Parathyroid adenoma (tissue), 2 donors: ENCODE data around the gene TMSB4Y.

Experiments used
- H2AFZ ChIP-seq: fragments of 300-600 bp; sonication (generic); one replicate; pipeline ENCODE4 v1.7.0; 2017; ENCODE audit warnings: antibody characterized with exemption, mild to moderate bottlenecking
- H3K27ac ChIP-seq: fragments of 300-600 bp; sonication (generic); one replicate; pipeline ENCODE4 v1.7.0; 2017
- H3K27me3 ChIP-seq: fragments of 300-600 bp; sonication (generic); one replicate; pipeline ENCODE4 v1.7.0; 2017; ENCODE audit warnings: low read length; ENCODE audit not compliant: control insufficient read depth, insufficient read depth
- H3K36me3 ChIP-seq: fragments of 300-600 bp; sonication (generic); one replicate; pipeline ENCODE4 v1.7.0; 2017; ENCODE audit warnings: low read length; ENCODE audit not compliant: control insufficient read depth, insufficient read depth
- H3K4me1 ChIP-seq: fragments of 300-600 bp; sonication (generic); one replicate; pipeline ENCODE4 v1.7.0; 2017; ENCODE audit warnings: control low read depth
- H3K4me2 ChIP-seq: fragments of 300-600 bp; sonication (generic); one replicate; pipeline ENCODE4 v1.7.0; 2017; ENCODE audit warnings: low read length
- H3K4me3 ChIP-seq: fragments of 300-600 bp; sonication (generic); one replicate; pipeline ENCODE4 v1.7.0; 2017; ENCODE audit warnings: low read depth, low read length
- H3K79me2 ChIP-seq: fragments of 300-600 bp; sonication (generic); one replicate; pipeline ENCODE4 v1.7.0; 2017; ENCODE audit warnings: control low read depth
- H3K9ac ChIP-seq: fragments of 300-600 bp; sonication (generic); one replicate; pipeline ENCODE4 v1.7.0; 2017; ENCODE audit warnings: mild to moderate bottlenecking
- H3K9me3 ChIP-seq: fragments of 300-600 bp; sonication (generic); one replicate; pipeline ENCODE4 v1.7.0; 2017; ENCODE audit warnings: low read length; ENCODE audit not compliant: control insufficient read depth
- CTCF ChIP-seq: fragments of 300-600 bp; sonication (generic); IDR thresholded peaks from one replicate; pipeline ENCODE4 v1.7.0; 2017; ENCODE audit warnings: antibody characterized with exemption, mild to moderate bottlenecking
- donor health status: primary hyperparathyroidism.

TMSB4Y gene

GRCh38 chrY:13751289-13752071 lies 47.8 kb downstream of the TMSB4Y start:
- H2AFZ ChIP-seq = no peak overlapping the region
- no peak overlapping the region for H3K27ac ChIP-seq
- H3K4me1 ChIP-seq = no peaks in the 10 kb centered on the region
- H3K4me3 ChIP-seq = peak overlapping the region; percentile 43
- no peak overlapping the region for H3K9ac ChIP-seq
- H3K27me3 ChIP-seq = no peaks in the 10 kb centered on the region
- no peaks in the 10 kb centered on the region for H3K36me3 ChIP-seq
- no peak for TF ChIP-seq CTCF
- no peaks in the 10 kb centered on the region for H3K79me2 ChIP-seq
- no peaks in the 10 kb centered on the region for H3K9me3 ChIP-seq
- peak overlapping the region; percentile 62 for H3K4me2 ChIP-seq

GRCh38 chrY:13754661-13755060 lies 51.0 kb downstream of the TMSB4Y start:
- H3K27ac ChIP-seq = no peak overlapping the region
- H3K79me2 ChIP-seq = no peaks in the 10 kb centered on the region
- no peaks in the 10 kb centered on the region for H3K9me3 ChIP-seq

More at GRCh38 chrY:13754661-13755060, 51.0 kb downstream of the TMSB4Y start:
- no peak overlapping the region for H3K4me2 ChIP-seq
- H3K36me3 ChIP-seq = no peaks in the 10 kb centered on the region
- H3K4me1 ChIP-seq = no peaks in the 10 kb centered on the region
- H2AFZ ChIP-seq = no peak overlapping the region
- no peaks in the 10 kb centered on the region for H3K27me3 ChIP-seq
- H3K9ac ChIP-seq = no peak overlapping the region
- H3K4me3 ChIP-seq = no peak overlapping the region
- TF ChIP-seq CTCF = no peak
